GM12878 (cell line): ENCODE measurements around the gene PRTFDC1. TPM values are rescaled to one million over a fixed set of nuclear protein-coding genes. Genes with fewer than 3 reads are reported as not detected.

Source experiments
- ATAC-seq: fragments of 200-7000 bp; cut with Tn5 transposase; 3 replicates; pipeline ENCODE4 v1.9.1; 2020; ENCODE audit warnings: mild to moderate bottlenecking, moderate library complexity
- BruUV-seq: library from RNA; stranded (reverse); fragments of 400-500 nt; replicated peaks from 2 replicates; lab custom pipeline; 2021; lab: Mats Ljungman, UMichigan
- CTCF ChIA-PET: fragments of 300-600 bp; sonication (Branson Sonifier 250); formaldehyde crosslinking; extraction: SDS; loops from one replicate; lab custom pipeline; 2021; ENCODE audit warnings: inconsistent platforms; lab: Yijun Ruan, JAX
- POLR2A ChIA-PET: fragments of 350-600 bp; formaldehyde crosslinking; extraction: SDS; loops from one replicate; lab custom pipeline; 2021; ENCODE audit warnings: inconsistent platforms; lab: Charles Lee
- RAD21 ChIA-PET: fragments of 300-600 bp; sonication (Branson Sonifier 250); formaldehyde crosslinking; loops from one replicate; lab custom pipeline; 2023; ENCODE audit warnings: antibody characterized with exemption; ENCODE audit not compliant: unreplicated experiment; lab: Charles Lee
- SMC1A ChIA-PET: fragments of 300-600 bp; sonication (Branson Sonifier 250); formaldehyde crosslinking; loops from one replicate; lab custom pipeline; 2023; ENCODE audit not compliant: unreplicated experiment, uncharacterized antibody; lab: Charles Lee
- DNase-seq: peaks from one replicate; pipeline ENCODE4 v3.0.0-alpha.2; 2011; ENCODE audit warnings: low read depth, low spot score
- FAIRE-seq: peaks from 3 replicates; lab custom pipeline; 2011; peaks lifted over from hg19 to GRCh38; lab: Jason Lieb, UNC
- H2AFZ ChIP-seq: 2 replicates; pipeline ENCODE4 v1.6.0; 2011; ENCODE audit warnings: low read depth, low read length, control low read depth; ENCODE audit not compliant: control insufficient read depth
- H3K27ac ChIP-seq: 2 replicates; pipeline ENCODE4 v1.5.1; 2011; ENCODE audit warnings: control low read depth; ENCODE audit not compliant: control insufficient read depth, insufficient read depth
- H3K27me3 ChIP-seq, 2 experiments: replicated peaks in 1 of 2; 2 replicates each; pipeline versions ENCODE4 v1.6.0 to v1.6.1; 2011; ENCODE audit warnings: low read length in 1 of 2; ENCODE audit not compliant: control insufficient read depth in 2 of 2, insufficient read depth in 2 of 2
- H3K36me3 ChIP-seq, 2 experiments: 2 replicates each; pipeline ENCODE4 v1.5.1; 2011; ENCODE audit warnings: low read length in 1 of 2; ENCODE audit not compliant: control insufficient read depth in 2 of 2, insufficient read depth in 2 of 2
- H3K4me1 ChIP-seq: 2 replicates; pipeline ENCODE4 v1.6.1; 2011; ENCODE audit warnings: mild to moderate bottlenecking, low read length, moderate library complexity, mixed read lengths; ENCODE audit not compliant: control insufficient read depth, insufficient read depth
- H3K4me2 ChIP-seq: 2 replicates; pipeline ENCODE4 v1.6.0; 2011; ENCODE audit warnings: control low read depth; ENCODE audit not compliant: control insufficient read depth, insufficient read depth
- H3K4me3 ChIP-seq: fragments of 200-600 bp; sonication (generic); 2 replicates; pipeline ENCODE4 v1.5.1; 2016
- H3K79me2 ChIP-seq: 2 replicates; pipeline ENCODE4 v1.6.0; 2011; ENCODE audit warnings: low read length; ENCODE audit not compliant: control insufficient read depth, insufficient read depth
- H3K9ac ChIP-seq: 2 replicates; pipeline ENCODE4 v1.8.0; 2011; ENCODE audit warnings: low read length, control low read depth, mixed read lengths; ENCODE audit not compliant: control insufficient read depth, insufficient read depth
- H3K9me3 ChIP-seq: replicated peaks from 3 replicates; pipeline ENCODE4 v1.5.1; 2011; ENCODE audit warnings: mild to moderate bottlenecking, low read length; ENCODE audit not compliant: control insufficient read depth, insufficient read depth
- H4K20me1 ChIP-seq: 2 replicates; pipeline ENCODE4 v1.6.0; 2011; ENCODE audit not compliant: control insufficient read depth, insufficient read depth
- CBFB ChIP-seq: IDR thresholded peaks from 2 replicates; pipeline ENCODE4 v1.6.1; 2016; ENCODE audit warnings: antibody characterized with exemption, low read depth
- HSF1 ChIP-seq: fragments of 150-350 bp; IDR thresholded peaks from 2 replicates; pipeline ENCODE4 v1.6.1; 2014; ENCODE audit warnings: mild to moderate bottlenecking, low read depth, low read length
- MLLT1 ChIP-seq: fragments of 450-650 bp; IDR thresholded peaks from 2 replicates; pipeline ENCODE4 v1.6.1; 2016; ENCODE audit warnings: mild to moderate bottlenecking
- NKRF ChIP-seq: fragments of 450-650 bp; conservative IDR thresholded peaks from 2 replicates; pipeline ENCODE4 v1.6.1; 2017; ENCODE audit warnings: mild to moderate bottlenecking, moderate library complexity
- PBX3 ChIP-seq: IDR thresholded peaks from 2 replicates; pipeline ENCODE4 v1.6.1; 2011; ENCODE audit warnings: mild to moderate bottlenecking, low read depth, low read length, moderate library complexity; ENCODE audit not compliant: insufficient replicate concordance
- PRDM15 ChIP-seq: fragments of 450-650 bp; formaldehyde crosslinking; IDR thresholded peaks from 2 replicates; pipeline ENCODE4 v1.4.0; 2020; ENCODE audit warnings: mild to moderate bottlenecking, moderate library complexity
- RAD51 ChIP-seq: fragments of 450-650 bp; IDR thresholded peaks from 2 replicates; pipeline ENCODE4 v1.6.1; 2016; ENCODE audit warnings: moderate library complexity, mild to moderate bottlenecking, inconsistent platforms
- STAT3 ChIP-seq: IDR thresholded peaks from 2 replicates; pipeline ENCODE4 v1.6.1; 2011; ENCODE audit warnings: low read depth, low read length, improper control_type of control experiment
- SUPT20H ChIP-seq: IDR thresholded peaks from 2 replicates; pipeline ENCODE4 v1.6.1; 2011; ENCODE audit warnings: low read depth, mild to moderate bottlenecking, low read length, moderate library complexity, borderline replicate concordance; ENCODE audit not compliant: control insufficient read depth
- ZBED1 ChIP-seq: IDR thresholded peaks from 2 replicates; pipeline ENCODE4 v1.6.1; 2016; ENCODE audit warnings: borderline replicate concordance
- WGBS: methylation state at CpG from one replicate; pipeline ENCODE4 v1.1.6; 2016; ENCODE audit warnings: low lambda C conversion rate; ENCODE audit not compliant: insufficient replicate concordance, insufficient coverage; ENCODE audit errors: missing lambda C conversion rate; 5-methylcytosine and 5-hydroxymethylcytosine counted together
- in situ Hi-C: fragments of 300-500 bp; cut with MboI; formaldehyde crosslinking; loops from 9 replicates; pipeline ENCODE4 v1.14.3; 2018; ENCODE audit warnings: mixed read lengths
- intact Hi-C: fragments of 100-400 bp; cut with micrococcal nuclease; formaldehyde crosslinking; loops from one replicate; pipeline ENCODE4 v1.14.2; 2022; ENCODE audit not compliant: unreplicated experiment
- polyA plus RNA-seq, 11 experiments: library from polyadenylated mRNA; depleted of rRNA in 4 of 11; unstranded in 6 of 11; stranded (reverse) in 5 of 11; fragments of >200 nt; fragmentation: Nextera tagmentation in 4 of 11; fragmentation: Illumina TruSeq in 1 of 11; extraction: Ambion mirVana in 4 of 11; extraction: Trizol in 1 of 11; gene quantifications; 1 replicate in 1 of 11; 2 replicates in 10 of 11; pipeline versions ENCODE4 v1.2.1 to v1.2.3, GENCODE V29; 2011 to 2016; ENCODE audit warnings: inconsistent platforms in 2 of 11, missing spikeins in 2 of 11, low read depth in 1 of 11
- total RNA-seq, 4 experiments: library from RNA; depleted of rRNA in 3 of 4; stranded (reverse); fragments of >200 nt in 3 of 4; fragmentation: Illumina TruSeq in 1 of 4; extraction: Trizol in 1 of 4; gene quantifications; 2 replicates each; pipeline versions ENCODE4 v1.2.1 to v1.2.3, GENCODE V29; 2013 to 2021

PRTFDC1 gene
- total and polyA plus RNA-seq, 10 of the 15 experiments (the other 5 are each of a cell fraction or from before 2014, with no cell fraction given) = 5.5 to 17.3 (median 11.3) TPM

GRCh38 chr10:24908793-24909423 lies 43.5 kb downstream of the PRTFDC1 start (continued):
- TF ChIP-seq ZBED1 = no peak

- Histone ChIP-seq H3K4me2 (no peak overlapping the region), H3K4me3 (no peak overlapping the region), H3K79me2 (no peaks in the 10 kb centered on the region), H3K9ac (no peak overlapping the region), H3K36me3 (no peaks in the 10 kb centered on the region), H3K27me3 (no peaks in the 10 kb centered on the region), H3K4me1 (no peaks in the 10 kb centered on the region), H2AFZ (no peak overlapping the region), H3K9me3 (no peaks in the 10 kb centered on the region; the same call in 2 of the 3 replicates), H4K20me1 (no peaks in the 10 kb centered on the region), H3K27ac (no peak overlapping the region)
- BruUV-seq = no TSS peak
- no peak for DNase-seq
- FAIRE-seq = no peak
- WGBS = 81% methylated on average over 6 of the region's 6 CpGs
- SMC1A ChIA-PET = interaction anchor here (4.0 to 14.7 kb wide), 2 partner anchors 13 to 23 kb away, joined by 29 to 338 read pairs; no protein-coding TSS in a partner anchor
- no peak for ATAC-seq
- CTCF ChIA-PET = no interaction called here
- intact Hi-C loops (no loop called here), in situ Hi-C loops (loop anchor here (25.0 kb wide), 1 partner anchor 1529 kb away; the partner anchor contains the start of gene APBB1IP)
- POLR2A ChIA-PET = interaction anchor here (1.2 to 3.7 kb wide), 2 partner anchors 7 to 22 kb away, joined by 4 to 22 read pairs; no protein-coding TSS in a partner anchor
- RAD21 ChIA-PET = no interaction called here
- TF ChIP-seq STAT3 (no peak), MLLT1 (no peak), PBX3 (no peak), HSF1 (no peak), CBFB (no peak), RAD51 (no peak), SUPT20H (no peak), PRDM15 (no peak), NKRF (no peak)
These were observed 44.5 kb downstream of the PRTFDC1 start for GRCh38 chr10:24907956-24908355.
